H9 (cell line): Measurements from ENCODE around the gene MRPS6. TPM values are rescaled to one million over a fixed set of nuclear protein-coding genes. Genes with fewer than 3 reads are reported as not detected.

ENCODE experiments used
- DNase-seq: peaks from one replicate; pipeline ENCODE4 v3.0.0-alpha.2; 2017
- H2AFZ ChIP-seq: one replicate; pipeline ENCODE4 v1.6.1; 2013; ENCODE audit warnings: mild to moderate bottlenecking, low read length, control low read depth, moderate library complexity
- H2AK5ac ChIP-seq: 2 replicates; pipeline ENCODE4 v1.6.1; 2013; ENCODE audit warnings: low read length, control low read depth, mixed read lengths; ENCODE audit not compliant: insufficient read length
- H2BK120ac ChIP-seq: one replicate; pipeline ENCODE4 v1.6.1; 2013; ENCODE audit warnings: low read depth, mild to moderate bottlenecking, low read length, control low read depth, inconsistent platforms; ENCODE audit not compliant: poor library complexity, severe bottlenecking
- H2BK12ac ChIP-seq: 2 replicates; pipeline ENCODE4 v1.6.1; 2013; ENCODE audit warnings: low read length, control low read depth, mixed read lengths, low read depth; ENCODE audit not compliant: insufficient read length
- H2BK15ac ChIP-seq: 2 replicates; pipeline ENCODE4 v1.6.1; 2013; ENCODE audit warnings: low read depth, low read length, control low read depth
- H2BK20ac ChIP-seq: one replicate; pipeline ENCODE4 v1.6.1; 2013; ENCODE audit warnings: low read depth, mild to moderate bottlenecking, low read length, control low read depth, inconsistent platforms; ENCODE audit not compliant: poor library complexity, severe bottlenecking
- H2BK5ac ChIP-seq: 2 replicates; pipeline ENCODE4 v1.6.1; 2013; ENCODE audit warnings: low read length, control low read depth, mixed read lengths; ENCODE audit not compliant: insufficient read length
- H3K14ac ChIP-seq: 2 replicates; pipeline ENCODE4 v1.6.1; 2013; ENCODE audit warnings: low read length, control low read depth; ENCODE audit not compliant: insufficient read depth
- H3K18ac ChIP-seq: 2 replicates; pipeline ENCODE4 v1.6.1; 2013; ENCODE audit warnings: low read depth, mild to moderate bottlenecking, mixed read lengths, low read length, control low read depth; ENCODE audit not compliant: insufficient read length
- H3K23ac ChIP-seq: 2 replicates; pipeline ENCODE4 v1.6.1; 2013; ENCODE audit warnings: low read length, control low read depth, mixed read lengths, low read depth; ENCODE audit not compliant: insufficient read length
- H3K23me2 ChIP-seq: 2 replicates; pipeline ENCODE4 v1.6.1; 2013; ENCODE audit warnings: low read depth, mild to moderate bottlenecking, mixed read lengths, low read length, control low read depth; ENCODE audit not compliant: insufficient read length, poor library complexity, severe bottlenecking
- H3K27ac ChIP-seq: 2 replicates; pipeline ENCODE4 v1.5.1; 2013; ENCODE audit warnings: low read length, control low read depth, mixed read lengths, low read depth; ENCODE audit not compliant: insufficient read length
- H3K27me3 ChIP-seq: 2 replicates; pipeline ENCODE4 v1.6.1; 2013; ENCODE audit warnings: low read length, control low read depth, inconsistent platforms; ENCODE audit not compliant: insufficient read depth
- H3K4ac ChIP-seq: 2 replicates; pipeline ENCODE4 v1.6.1; 2013; ENCODE audit warnings: low read depth, mild to moderate bottlenecking, control low read depth, inconsistent platforms, low read length, moderate library complexity
- H3K4me1 ChIP-seq: 2 replicates; pipeline ENCODE4 v1.6.1; 2013; ENCODE audit warnings: low read length, control low read depth, inconsistent platforms; ENCODE audit not compliant: insufficient read depth
- H3K4me2 ChIP-seq: 2 replicates; pipeline ENCODE4 v1.6.1; 2013; ENCODE audit warnings: low read length, control low read depth, mixed read lengths; ENCODE audit not compliant: insufficient read length, insufficient read depth
- H3K56ac ChIP-seq: 2 replicates; pipeline ENCODE4 v1.6.1; 2013; ENCODE audit warnings: low read depth, mild to moderate bottlenecking, mixed read lengths, low read length, control low read depth; ENCODE audit not compliant: insufficient read length
- H3K79me1 ChIP-seq: 2 replicates; pipeline ENCODE4 v1.6.1; 2013; ENCODE audit warnings: low read depth, mild to moderate bottlenecking, moderate library complexity, low read length, control low read depth, inconsistent platforms; ENCODE audit not compliant: insufficient read depth, poor library complexity, severe bottlenecking
- H3K79me2 ChIP-seq: 2 replicates; pipeline ENCODE4 v1.6.1; 2013; ENCODE audit warnings: low read length, control low read depth, inconsistent platforms; ENCODE audit not compliant: insufficient read depth
- H3K9ac ChIP-seq: 2 replicates; pipeline ENCODE4 v1.6.1; 2013; ENCODE audit warnings: low read length, control low read depth, mixed read lengths; ENCODE audit not compliant: insufficient read length; ENCODE audit errors: extremely low read depth
- H3K9me3 ChIP-seq: one replicate; pipeline ENCODE4 v1.6.1; 2013; ENCODE audit warnings: low read depth, low read length, inconsistent platforms; ENCODE audit not compliant: control insufficient read depth
- H3T11ph ChIP-seq: one replicate; pipeline ENCODE4 v1.6.1; 2013; ENCODE audit warnings: mild to moderate bottlenecking, low read length, control low read depth, inconsistent platforms
- H4K20me1 ChIP-seq: one replicate; pipeline ENCODE4 v1.6.1; 2013; ENCODE audit not compliant: control insufficient read depth, insufficient read length, insufficient read depth
- H4K5ac ChIP-seq: 2 replicates; pipeline ENCODE4 v1.6.1; 2013; ENCODE audit warnings: low read depth, mild to moderate bottlenecking, mixed read lengths, low read length, control low read depth; ENCODE audit not compliant: insufficient read length
- H4K8ac ChIP-seq: replicated peaks from 2 replicates; pipeline ENCODE4 v1.6.1; 2013; ENCODE audit warnings: low read length, control low read depth, mixed read lengths, low read depth; ENCODE audit not compliant: insufficient read length
- H4K91ac ChIP-seq: 2 replicates; pipeline ENCODE4 v1.6.1; 2013; ENCODE audit warnings: low read depth, mild to moderate bottlenecking, moderate library complexity, mixed read lengths, low read length, control low read depth; ENCODE audit not compliant: insufficient read length
- H3K27ac Mint-ChIP-seq, 3 experiments: 2 replicates in 2 of 3; 3 replicates in 1 of 3; pipeline ENCODE4 v1.8.0; 2020 to 2021; ENCODE audit warnings: mixed read lengths in 3 of 3, mild to moderate bottlenecking in 1 of 3, moderate library complexity in 1 of 3
- H3K27me3 Mint-ChIP-seq: 2 replicates; pipeline ENCODE4 v1.8.0; 2021; ENCODE audit warnings: low read depth, mild to moderate bottlenecking, moderate library complexity, mixed read lengths
- H3K36me3 Mint-ChIP-seq, 3 experiments: 2 replicates in 2 of 3; 3 replicates in 1 of 3; pipeline ENCODE4 v1.8.0; 2020 to 2021; ENCODE audit warnings: low read depth in 3 of 3, mixed read lengths in 3 of 3; ENCODE audit not compliant: insufficient read depth in 1 of 3
- H3K4me1 Mint-ChIP-seq, 2 experiments: 2 replicates each; pipeline ENCODE4 v1.8.0; 2020; ENCODE audit warnings: mixed read lengths in 2 of 2
- H3K4me3 Mint-ChIP-seq, 2 experiments: 2 replicates in 1 of 2; 3 replicates in 1 of 2; pipeline ENCODE4 v1.8.0; 2020 to 2021; ENCODE audit warnings: mild to moderate bottlenecking in 2 of 2, mixed read lengths in 2 of 2, moderate library complexity in 1 of 2
- H3K9me3 Mint-ChIP-seq, 2 experiments: 2 replicates in 1 of 2; 3 replicates in 1 of 2; pipeline ENCODE4 v1.8.0; 2020; ENCODE audit warnings: mild to moderate bottlenecking in 2 of 2, mixed read lengths in 2 of 2, moderate library complexity in 1 of 2
- CTCF ChIP-seq: fragments of 200-600 bp; sonication (generic); conservative IDR thresholded peaks from 3 replicates; pipeline ENCODE4 v1.8.0; 2021; ENCODE audit warnings: antibody characterized with exemption, mild to moderate bottlenecking
- WGBS: extraction: QIAGEN DNeasy Blood & Tissue Kit; methylation state at CpG from one replicate; pipeline ENCODE4 v1.1.7; 2013; ENCODE audit warnings: missing lambda C conversion rate, low lambda C conversion rate, mixed read lengths; ENCODE audit not compliant: insufficient read length; ENCODE audit errors: extremely low coverage; 5-methylcytosine and 5-hydroxymethylcytosine counted together
- total RNA-seq: library from RNA; stranded (reverse); gene quantifications from 2 replicates; pipeline ENCODE4 v1.2.1, GENCODE V29; 2021

The MRPS6 gene
- total RNA-seq, 1 experiment from 2014 or later, result 83.2 TPM

- Histone ChIP-seq H3K79me1 (no peaks in the 10 kb centered on the region), H2BK15ac (no peak overlapping the region), H3K27ac (no peak overlapping the region), H3T11ph (no peak overlapping the region), H3K79me2 (no peaks in the 10 kb centered on the region), H3K27me3 (no peaks in the 10 kb centered on the region), H3K14ac (no peak overlapping the region), H3K9ac (no peak overlapping the region), H2BK5ac (no peak overlapping the region), H3K9me3 (no peaks in the 10 kb centered on the region), H2BK12ac (no peak overlapping the region), H2BK20ac (no peak overlapping the region), H3K4me1 (no peaks in the 10 kb centered on the region), H3K4me2 (no peak overlapping the region), H4K91ac (no peak overlapping the region), H3K18ac (no peak overlapping the region), H4K5ac (no peak overlapping the region), H3K56ac (no peak overlapping the region), H3K23ac (no peak overlapping the region), H2BK120ac (no peak overlapping the region), H2AK5ac (no peak overlapping the region), H3K23me2 (no peaks in the 10 kb centered on the region), H2AFZ (no peak overlapping the region), H4K8ac (no peak overlapping the region), H4K20me1 (no peaks in the 10 kb centered on the region), H3K4ac (no peak overlapping the region)
- Mint-ChIP-seq H3K4me1 (no peaks in the 10 kb centered on the region), H3K27ac (no peak overlapping the region), H3K27me3 (peaks cover 4% of the 10 kb centered on the region; the same call in 1 of the 2 replicates), H3K36me3 (no peaks in the 10 kb centered on the region), H3K4me3 (no peak overlapping the region), H3K9me3 (no peaks in the 10 kb centered on the region)
- WGBS, result no CpG with 5 or more reads among the region's 4 CpGs
- no peak for TF ChIP-seq CTCF
- DNase-seq, result no peak
Measured at GRCh38 chr21:34054259-34054658, 19.1 kb upstream of the MRPS6 start.
